Stimulated activated CD8-positive, alpha-beta memory T cell treated with anti-CD3 and anti-CD28 coated beads, Interleukin-7, amount 100 ng/mL, for 24 hours (primary cell): ENCODE data around the gene AFAP1.

Source experiments
- DNase-seq: peaks from one replicate; pipeline ENCODE4 v3.0.0-alpha.2; 2020; ENCODE audit warnings: low read depth

AFAP1 gene

DNA sequence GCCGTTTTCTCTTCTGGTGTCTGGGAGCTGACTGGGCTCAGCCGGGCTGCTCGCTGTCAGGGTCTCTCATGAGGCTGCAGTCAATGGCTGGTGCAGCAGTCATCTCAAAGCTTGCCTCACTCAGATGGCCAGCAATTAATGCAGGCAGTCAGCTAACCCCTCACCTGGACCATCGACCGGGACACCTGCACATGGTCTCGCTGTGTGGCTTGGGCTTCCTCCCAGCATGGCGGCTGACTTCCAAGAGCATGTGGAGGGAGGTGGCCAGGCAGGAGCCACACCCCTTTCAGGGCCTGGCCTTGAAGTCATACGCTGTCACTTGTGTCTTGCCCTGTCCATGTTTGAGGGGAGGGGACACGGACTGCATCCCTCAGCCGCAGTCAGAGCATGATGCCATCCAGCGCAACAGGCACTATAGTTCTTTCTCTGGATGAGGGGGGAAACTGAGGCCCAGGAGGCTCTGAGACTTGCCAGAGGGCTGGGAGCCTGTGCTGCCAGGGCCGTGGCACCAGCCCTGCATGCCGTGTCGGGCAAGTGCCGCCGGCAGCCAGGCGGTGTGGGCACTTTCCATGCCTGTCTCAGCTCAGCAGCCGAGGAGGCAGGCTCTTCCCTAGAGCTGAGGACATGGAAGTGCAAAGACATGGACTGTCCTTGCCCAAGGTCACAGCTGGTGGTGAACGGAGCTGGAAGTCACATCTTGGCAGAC is 201.8 kb downstream of the AFAP1 start:
- DNase-seq, result no peak

DNA sequence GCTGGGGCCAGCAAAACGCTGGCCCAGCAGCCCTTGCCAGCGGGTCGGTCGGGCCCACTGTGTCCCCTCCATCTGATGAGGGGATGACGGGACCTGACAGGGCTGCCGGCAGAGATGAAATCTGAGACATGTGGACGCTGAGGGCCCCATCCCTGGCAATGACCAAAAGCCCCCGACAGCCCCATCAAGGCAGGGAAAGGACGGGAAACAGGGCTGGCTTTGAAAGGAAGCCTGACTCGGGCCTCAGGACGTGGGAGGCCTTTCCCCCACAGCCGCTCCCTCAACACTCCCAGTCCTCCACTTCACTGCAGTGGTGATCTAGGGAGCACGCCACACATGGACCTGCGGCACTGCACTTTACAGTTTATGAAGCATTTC is 202.4 kb downstream of the AFAP1 start:
- DNase-seq, result no peak

DNA sequence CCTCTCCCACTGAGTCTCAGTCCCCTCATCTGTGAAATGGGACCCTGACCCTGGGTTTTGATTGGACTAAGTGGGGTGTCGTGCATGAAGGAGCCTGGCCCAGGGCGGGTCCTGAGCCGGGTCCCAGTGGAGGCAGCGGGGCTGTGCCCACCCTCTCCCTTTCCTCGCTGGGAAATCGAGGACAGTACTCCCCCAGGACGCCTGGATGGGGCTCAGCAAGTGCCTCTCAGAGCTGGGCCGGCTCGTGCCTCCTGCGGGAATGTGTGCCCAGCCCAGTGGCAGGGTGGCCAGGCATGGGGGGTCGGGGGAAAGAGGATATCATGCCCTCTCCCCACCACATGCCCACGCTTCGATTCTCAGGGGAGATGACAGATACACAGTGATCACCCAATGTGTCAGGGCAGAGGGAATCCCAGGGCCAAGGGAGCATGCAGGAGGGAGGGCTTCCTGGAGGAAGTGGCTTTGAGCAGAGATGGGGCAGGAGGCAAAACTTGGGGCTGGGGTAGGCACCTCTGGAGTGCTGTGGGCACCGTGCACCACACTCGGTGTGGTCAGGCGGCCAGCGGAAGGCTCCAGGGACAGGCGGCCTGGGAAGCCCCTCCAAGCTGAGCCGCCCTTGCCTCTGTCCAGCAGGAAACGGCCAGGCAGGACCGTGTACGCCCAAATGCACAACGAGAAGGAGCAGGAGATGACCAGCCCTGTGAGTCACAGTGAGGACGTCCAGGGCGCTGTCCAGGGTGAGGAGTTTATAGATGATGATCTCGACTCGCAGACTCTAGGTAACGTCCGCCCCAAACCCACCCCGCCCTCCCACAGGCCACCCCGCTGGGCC is 203.0 kb downstream of the AFAP1 start:
- no peak for DNase-seq

GRCh38 chr4:7735961-7736360 is 203.7 kb downstream of the AFAP1 start:
- DNase-seq, result no peak

GRCh38 chr4:7735395-7735794 is 204.3 kb downstream of the AFAP1 start:
- no peak for DNase-seq

DNA sequence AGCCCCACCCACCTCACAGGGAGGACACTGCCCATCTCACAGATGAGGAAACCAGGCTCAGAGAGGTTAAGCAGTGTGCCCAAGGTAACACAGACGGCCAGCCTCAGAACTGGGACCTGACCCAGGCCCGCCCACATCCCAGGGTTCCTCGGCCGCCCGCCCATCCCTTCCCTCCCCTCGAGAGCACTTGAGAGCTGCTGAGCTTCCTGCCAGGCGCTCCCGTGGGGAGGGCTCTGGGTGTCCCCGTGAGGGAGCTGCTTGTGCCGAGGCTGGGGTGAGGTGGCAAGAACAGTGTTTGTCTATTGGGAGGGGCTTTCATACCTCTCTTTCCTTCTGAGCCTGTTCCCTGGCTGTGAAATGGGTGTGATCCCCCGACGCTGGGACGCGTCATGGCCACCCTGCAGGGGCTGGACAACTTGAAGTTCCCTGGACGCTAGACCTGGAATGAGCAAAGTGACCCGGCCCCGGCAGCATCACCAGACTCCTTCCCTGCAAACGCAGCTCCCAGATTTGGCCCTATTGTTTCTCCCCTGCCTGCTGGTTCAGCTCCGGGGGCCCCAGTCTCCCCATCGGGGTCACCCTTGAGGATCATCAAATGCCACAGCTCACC is 204.9 kb downstream of the AFAP1 start:
- no peak for DNase-seq

- no peak for DNase-seq
Observed at GRCh38 chr4:7733801-7734650, 205.6 kb downstream of the AFAP1 start.

DNA sequence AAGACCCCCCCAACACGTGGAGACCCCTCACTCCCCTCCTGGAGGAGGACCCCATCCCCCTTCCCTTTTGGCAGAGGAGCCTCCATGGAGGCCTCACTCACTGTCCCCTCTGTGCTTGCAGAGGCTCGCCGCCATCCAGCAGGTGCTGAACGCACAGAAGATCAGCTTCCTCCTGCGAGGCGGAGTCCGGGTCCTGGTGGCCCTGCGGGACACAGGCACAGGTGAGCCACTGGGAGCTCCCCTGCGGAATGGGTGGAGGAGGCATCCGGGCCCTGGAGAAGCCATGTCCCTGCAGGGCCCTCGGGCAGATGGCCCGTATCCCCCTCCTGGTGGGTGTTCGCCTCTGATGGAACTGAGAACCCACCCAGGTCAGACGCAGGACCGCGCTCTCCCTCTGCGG is 206.5 kb downstream of the AFAP1 start:
- no peak for DNase-seq

DNA sequence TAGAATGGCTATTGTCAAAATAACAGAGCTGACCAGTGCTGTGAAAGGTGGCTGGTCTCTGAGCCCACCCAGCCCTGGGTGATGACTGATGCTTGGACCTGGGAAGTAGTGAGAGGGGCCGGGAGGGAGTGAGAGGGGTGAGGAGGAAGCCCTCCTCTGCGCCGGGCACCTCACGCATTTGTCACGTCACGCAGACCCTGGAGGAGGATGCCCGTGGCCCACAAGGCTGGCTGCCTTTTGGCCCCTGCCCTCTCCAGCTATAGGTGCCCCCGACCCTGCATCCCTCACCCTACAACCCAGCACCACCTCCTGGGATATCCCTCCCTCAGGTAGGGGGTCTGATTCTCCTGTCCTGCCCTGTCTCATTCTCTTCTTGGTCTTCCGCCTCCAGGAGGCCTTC is 207.4 kb downstream of the AFAP1 start:
- no peak for DNase-seq

GRCh38 chr4:7731437-7731836 is 208.2 kb downstream of the AFAP1 start:
- no peak for DNase-seq

GRCh38 chr4:7727749-7728148 is 211.9 kb downstream of the AFAP1 start:
- DNase-seq, result no peak

DNA sequence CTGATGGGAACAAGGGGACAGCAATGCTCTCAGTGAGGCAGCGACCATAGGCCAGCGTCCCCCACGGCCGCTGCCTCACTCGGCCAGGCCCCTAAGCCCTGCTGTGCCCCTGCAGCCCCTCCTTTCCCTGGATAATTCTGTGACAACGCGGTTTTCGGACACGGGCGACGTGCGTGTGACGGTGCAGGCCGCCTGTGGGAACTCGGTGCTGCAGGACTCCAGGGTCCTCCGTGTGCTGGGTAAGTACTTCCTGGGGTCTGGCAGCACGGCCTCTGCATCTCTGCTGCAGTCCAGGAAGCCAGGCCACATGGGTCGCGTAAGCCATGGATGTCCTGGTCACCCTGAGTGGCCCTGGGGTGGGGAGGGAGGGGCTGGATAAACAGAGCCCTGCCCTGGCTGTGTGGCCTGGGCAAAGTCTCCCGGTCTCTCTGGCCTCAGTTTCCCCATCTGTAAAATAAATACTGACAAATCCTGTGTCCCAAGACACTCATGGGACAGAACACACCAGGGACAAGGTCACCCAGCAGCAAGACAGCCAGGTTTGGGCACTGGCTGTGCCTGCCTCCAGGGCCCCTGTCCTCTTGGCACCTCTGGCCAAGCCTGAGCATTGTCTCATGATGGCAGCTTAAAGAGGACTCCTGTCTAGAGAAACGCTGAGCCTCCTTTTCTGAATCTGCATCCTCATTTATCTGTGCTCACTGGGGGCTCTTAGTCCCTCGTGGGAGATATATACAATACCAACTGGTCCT is 212.8 kb downstream of the AFAP1 start:
- no peak for DNase-seq

DNA sequence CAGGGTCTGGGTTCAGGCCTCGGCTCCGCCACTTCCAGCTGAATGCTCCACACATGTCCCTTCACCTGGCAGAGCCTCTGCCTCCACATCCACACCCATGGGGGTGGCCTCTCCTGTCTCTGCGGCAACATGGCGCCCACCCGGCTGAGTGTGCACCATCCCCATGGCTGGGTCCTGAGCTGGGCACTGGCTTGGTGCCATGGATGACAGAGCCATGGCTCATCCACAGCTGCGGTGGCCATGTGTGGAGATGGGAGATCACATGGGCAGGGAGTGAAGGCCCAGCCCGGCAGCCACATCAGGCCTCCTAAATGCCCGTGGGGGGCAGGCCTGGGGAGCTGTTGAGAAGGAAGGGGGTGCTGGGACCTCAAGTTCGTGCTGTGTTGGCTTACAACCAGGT is 213.7 kb downstream of the AFAP1 start:
- no peak for DNase-seq

GRCh38 chr4:7723625-7724024 is 216.0 kb downstream of the AFAP1 start:
- DNase-seq, result no peak

DNA sequence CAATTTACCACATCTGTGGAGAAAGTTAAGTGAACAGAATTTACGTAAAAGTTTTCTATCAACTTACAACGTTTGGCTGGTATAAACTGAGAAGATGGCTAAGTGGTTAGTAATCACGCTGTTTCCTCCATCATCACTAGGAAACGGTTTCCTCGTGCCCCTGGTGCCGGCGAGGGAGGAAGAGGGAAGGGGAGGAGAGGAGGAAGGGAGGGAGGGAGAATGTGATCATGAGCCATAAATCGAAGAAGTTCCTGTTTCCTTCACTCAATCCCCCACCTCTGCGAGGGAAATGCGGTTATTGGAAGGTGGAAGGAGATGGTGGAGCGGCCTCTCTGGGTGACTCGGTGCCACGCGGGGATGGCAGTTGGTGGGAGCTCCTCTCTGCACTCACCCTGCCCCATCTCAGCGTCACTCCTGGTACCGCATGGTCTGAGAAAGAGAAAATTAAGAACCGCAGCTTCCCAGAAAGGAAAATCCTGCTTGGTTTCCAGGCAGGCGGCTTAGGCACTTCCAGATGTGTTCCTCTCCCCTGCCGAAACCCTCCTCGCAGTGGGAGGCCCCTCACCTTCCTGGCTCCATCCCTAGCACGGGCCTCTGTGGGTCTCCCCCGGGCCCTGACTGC is 216.8 kb downstream of the AFAP1 start:
- no peak for DNase-seq

DNA sequence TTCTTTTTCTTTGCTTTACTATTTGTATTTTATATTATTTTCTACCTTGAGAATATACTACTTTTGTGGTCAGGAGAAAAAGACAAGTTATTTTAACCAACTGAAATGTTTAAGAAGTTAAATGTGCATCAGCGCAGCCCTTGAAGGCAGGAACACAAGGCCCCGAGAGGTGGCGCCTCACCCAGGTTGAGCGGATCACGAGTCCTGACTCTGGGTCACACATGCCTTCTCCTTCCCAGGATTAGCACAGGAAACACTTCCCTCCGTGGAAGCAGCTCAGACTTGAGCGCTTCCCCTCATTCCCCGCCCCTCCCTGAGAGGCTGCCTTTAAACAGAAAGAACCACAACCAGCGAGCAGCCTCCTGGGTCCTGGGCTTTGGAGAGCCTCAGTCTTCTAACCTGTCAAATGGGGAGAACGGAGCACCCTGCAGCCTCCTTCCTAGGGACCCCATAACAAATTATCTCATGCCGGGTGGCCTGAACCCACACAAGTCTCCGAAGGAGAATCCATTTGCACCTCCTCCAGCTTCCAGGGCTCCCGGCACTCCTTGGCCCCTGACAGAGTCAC is 217.6 kb downstream of the AFAP1 start:
- no peak for DNase-seq

DNA sequence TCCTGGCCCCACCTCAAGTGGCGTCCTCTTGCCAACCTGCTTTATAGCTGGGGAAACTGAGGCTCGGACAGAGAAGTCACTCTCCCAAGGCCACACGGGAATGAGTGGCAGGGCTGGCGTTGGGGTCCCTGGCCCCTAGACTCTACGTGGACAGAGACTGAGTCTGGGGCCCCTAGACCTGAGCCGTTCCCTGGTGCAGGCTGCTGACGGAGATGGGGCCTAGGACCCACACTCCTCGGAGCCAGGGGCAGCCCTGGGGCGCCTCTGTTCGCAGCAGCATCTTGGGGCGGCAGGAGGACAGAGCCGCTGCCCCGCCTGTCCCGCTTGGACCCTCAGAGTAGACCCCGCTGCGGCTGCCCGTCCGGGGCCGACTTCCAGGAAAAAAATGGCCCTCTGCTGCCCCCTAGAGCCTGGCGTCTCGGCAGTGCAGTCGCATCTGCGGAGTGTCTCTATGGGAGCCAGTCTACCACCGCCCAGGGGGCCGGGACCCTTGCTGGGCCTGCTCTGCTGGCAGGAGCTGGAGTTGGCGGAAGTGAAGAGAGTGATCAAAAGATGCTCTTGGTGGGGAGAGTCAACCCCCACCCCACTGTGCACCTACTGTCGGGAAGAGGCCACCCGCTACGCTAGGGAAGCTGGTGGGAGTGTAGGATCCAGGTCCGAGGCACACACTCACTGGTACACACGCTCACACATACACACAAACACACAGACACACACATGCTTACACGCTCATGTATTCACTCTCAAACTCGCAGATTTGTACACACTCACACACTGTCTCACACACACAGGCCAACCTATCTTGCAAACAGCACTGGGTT is 220.1 kb downstream of the AFAP1 start:
- peak; percentile 47 for DNase-seq

GRCh38 chr4:7717946-7718490 is 221.6 kb downstream of the AFAP1 start:
- DNase-seq, result no peak

- DNase-seq, result no peak
Observed at GRCh38 chr4:7717161-7717560, 222.5 kb downstream of the AFAP1 start.
